DMS53 treated with DMSO at 0.1 percent for 48 hours (cell line): ENCODE data around the gene ECM1.

ENCODE experiments used
- DNase-seq: peaks from one replicate; lab custom pipeline; 2025; ENCODE audit not compliant: unreplicated experiment; lab: John Stamatoyannopoulos, UW

The ECM1 gene

GRCh38 chr1:150543500-150544143, 35.7 kb downstream of the ECM1 start:
- no peak for DNase-seq

- DNase-seq: no peak
Measured at GRCh38 chr1:150544204-150544603, 36.3 kb downstream of the ECM1 start.

GRCh38 chr1:150545486-150546032, 37.6 kb downstream of the ECM1 start:
- DNase-seq: no peak

- no peak for DNase-seq
Measured at GRCh38 chr1:150546294-150546937, 38.5 kb downstream of the ECM1 start.

- DNase-seq: no peak
Measured at GRCh38 chr1:150548324-150548631, 40.4 kb downstream of the ECM1 start.

GRCh38 chr1:150548632-150549495, 41.0 kb downstream of the ECM1 start, which contains the start of gene ADAMTSL4:
ADAMTSL4 (plus strand) TSS chr1:150549408; CDS start chr1:150552289, 2,881 bp downstream.
- DNase-seq: peak; percentile 43

GRCh38 chr1:150549496-150550221, 41.8 kb downstream of the ECM1 start:
- DNase-seq: no peak

GRCh38 chr1:150550222-150551050, 42.5 kb downstream of the ECM1 start:
- no peak for DNase-seq

- DNase-seq: no peak
Measured at GRCh38 chr1:150551051-150551783, 43.3 kb downstream of the ECM1 start.

GRCh38 chr1:150551784-150552127, 43.8 kb downstream of the ECM1 start:
- no peak for DNase-seq

GRCh38 chr1:150552128-150552910, 44.4 kb downstream of the ECM1 start:
- no peak for DNase-seq

GRCh38 chr1:150552911-150553289, 45.0 kb downstream of the ECM1 start:
- DNase-seq: no peak

- DNase-seq: no peak
Measured at GRCh38 chr1:150553392-150554085, 45.6 kb downstream of the ECM1 start.

GRCh38 chr1:150554086-150554452, 46.2 kb downstream of the ECM1 start:
- no peak for DNase-seq

GRCh38 chr1:150555198-150555970, 47.5 kb downstream of the ECM1 start:
- DNase-seq: no peak

- DNase-seq: no peak
Measured at GRCh38 chr1:150555971-150556865, 48.3 kb downstream of the ECM1 start.
